PC-3 (cell line): ENCODE measurements around the gene CD1D. TPM values are rescaled to one million over a fixed set of nuclear protein-coding genes. Genes with fewer than 3 reads are reported as not detected.
A peak's percentile ranks its signal among the peaks of the same experiment; 100 is the strongest.

Experiments used
- ATAC-seq: fragments of 200-7000 bp; cut with Tn5 transposase; 2 replicates; pipeline ENCODE4 v1.9.1; 2020; ENCODE audit warnings: mild to moderate bottlenecking, moderate library complexity
- BruUV-seq: library from RNA; stranded (reverse); fragments of 400-500 nt; replicated peaks from 2 replicates; lab custom pipeline; 2021; lab: Mats Ljungman, UMichigan
- CTCF ChIA-PET: fragments of 300-600 bp; sonication (Branson Sonifier 250); formaldehyde crosslinking; loops from one replicate; lab custom pipeline; 2022; ENCODE audit warnings: antibody characterized with exemption; lab: Charles Lee
- POLR2A ChIA-PET: fragments of 300-600 bp; sonication (Branson Sonifier 250); formaldehyde crosslinking; loops from one replicate; lab custom pipeline; 2022; ENCODE audit warnings: antibody characterized with exemption; ENCODE audit not compliant: unreplicated experiment; lab: Charles Lee
- DNase-seq: peaks from one replicate; pipeline ENCODE4 v3.0.0-alpha.2; 2015
- H2AFZ ChIP-seq: fragments of 300-600 bp; sonication (generic); 2 replicates; pipeline ENCODE4 v1.6.0; 2016; ENCODE audit warnings: antibody characterized with exemption, low read length
- H3F3A ChIP-seq: fragments of 300-600 bp; sonication (generic); one replicate; pipeline ENCODE4 v1.6.0; 2017; ENCODE audit warnings: antibody characterized with exemption, low read length, control low read depth, mild to moderate bottlenecking; ENCODE audit not compliant: unreplicated experiment
- H3K27ac ChIP-seq: fragments of 300-600 bp; sonication (generic); 2 replicates; pipeline ENCODE4 v1.5.1; 2016; ENCODE audit warnings: mild to moderate bottlenecking, low read length
- H3K27me3 ChIP-seq: fragments of 300-600 bp; sonication (generic); 2 replicates; pipeline ENCODE4 v1.6.1; 2016; ENCODE audit warnings: low read length, mixed read lengths
- H3K36me3 ChIP-seq: fragments of 300-600 bp; sonication (generic); 2 replicates; pipeline ENCODE4 v1.6.1; 2016; ENCODE audit warnings: low read depth, mixed run types, low read length, mixed read lengths
- H3K4me1 ChIP-seq: fragments of 300-600 bp; sonication (generic); 2 replicates; pipeline ENCODE4 v1.5.1; 2016; ENCODE audit warnings: low read length; ENCODE audit not compliant: insufficient read depth
- H3K4me2 ChIP-seq: fragments of 300-600 bp; sonication (generic); 2 replicates; pipeline ENCODE4 v1.6.0; 2016; ENCODE audit warnings: low read length
- H3K4me3 ChIP-seq: fragments of 300-600 bp; sonication (generic); 2 replicates; pipeline ENCODE4 v1.5.1; 2016; ENCODE audit warnings: mild to moderate bottlenecking, low read length, mixed read lengths
- H3K79me2 ChIP-seq: fragments of 300-600 bp; sonication (generic); 2 replicates; pipeline ENCODE4 v1.6.1; 2017; ENCODE audit warnings: low read length, mixed read lengths
- H3K9ac ChIP-seq: fragments of 300-600 bp; sonication (generic); 2 replicates; pipeline ENCODE4 v1.6.0; 2016; ENCODE audit warnings: mild to moderate bottlenecking, low read length
- H3K9me2 ChIP-seq: fragments of 300-600 bp; sonication (generic); replicated peaks from 2 replicates; pipeline ENCODE4 v1.6.1; 2016; ENCODE audit warnings: mixed run types, low read length, mixed read lengths
- H3K9me3 ChIP-seq: fragments of 300-600 bp; sonication (generic); 2 replicates; pipeline ENCODE4 v1.6.1; 2016; ENCODE audit warnings: low read length, mixed read lengths
- H4K20me1 ChIP-seq: fragments of 300-600 bp; sonication (generic); 2 replicates; pipeline ENCODE4 v1.6.1; 2016; ENCODE audit warnings: low read length, mixed read lengths
- EZH2 ChIP-seq: fragments of 300-600 bp; sonication (generic); IDR thresholded peaks from one replicate; pipeline ENCODE4 v1.6.1; 2017; ENCODE audit warnings: antibody characterized with exemption, mild to moderate bottlenecking, low read length; ENCODE audit not compliant: unreplicated experiment
- EZH2phosphoT487 ChIP-seq: fragments of 300-600 bp; sonication (generic); IDR thresholded peaks from 2 replicates; pipeline ENCODE4 v1.6.1; 2018; ENCODE audit warnings: mild to moderate bottlenecking, antibody characterized with exemption, low read length, borderline replicate concordance
- intact Hi-C: fragments of 100-400 bp; cut with micrococcal nuclease; formaldehyde crosslinking; loops from 2 replicates; pipeline ENCODE4 v1.9.0; 2023
- total RNA-seq: library from RNA; depleted of rRNA; stranded (reverse); fragments of >200 nt; gene quantifications from 2 replicates; pipeline ENCODE4 v1.2.3, GENCODE V29; 2014
- TF ChIP-seq, protein P1 (sequence below): fragments of 300-600 bp; sonication (generic); conservative IDR thresholded peaks from 2 replicates; pipeline ENCODE4 v1.5.1; 2017; ENCODE audit warnings: antibody characterized with exemption, low read depth, mild to moderate bottlenecking, low read length

Gene CD1D
- total RNA-seq, 1 experiment from 2014 or later = not detected

DNA sequence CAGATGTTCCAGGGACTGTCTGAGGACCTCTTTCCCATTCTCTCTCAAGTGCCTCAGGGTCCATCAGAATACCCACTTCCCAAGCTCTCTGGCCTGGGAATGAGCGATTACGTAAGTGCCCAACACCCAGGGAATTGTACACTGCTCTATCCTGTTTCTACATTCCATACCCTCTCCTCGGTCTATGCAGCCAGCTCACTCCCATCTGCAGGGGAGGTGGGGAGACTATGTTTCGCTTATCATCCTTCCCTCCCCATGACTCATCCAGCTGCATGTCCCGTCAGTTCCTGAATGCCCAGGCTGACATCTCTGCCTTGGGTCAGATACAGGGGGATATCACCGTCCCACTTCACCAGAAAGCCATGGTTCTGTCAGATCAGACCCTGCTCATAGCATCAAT lies 34.5 kb upstream of the CD1D start:
- no TSS peak for BruUV-seq
- intact Hi-C loops = no loop called here

DNA sequence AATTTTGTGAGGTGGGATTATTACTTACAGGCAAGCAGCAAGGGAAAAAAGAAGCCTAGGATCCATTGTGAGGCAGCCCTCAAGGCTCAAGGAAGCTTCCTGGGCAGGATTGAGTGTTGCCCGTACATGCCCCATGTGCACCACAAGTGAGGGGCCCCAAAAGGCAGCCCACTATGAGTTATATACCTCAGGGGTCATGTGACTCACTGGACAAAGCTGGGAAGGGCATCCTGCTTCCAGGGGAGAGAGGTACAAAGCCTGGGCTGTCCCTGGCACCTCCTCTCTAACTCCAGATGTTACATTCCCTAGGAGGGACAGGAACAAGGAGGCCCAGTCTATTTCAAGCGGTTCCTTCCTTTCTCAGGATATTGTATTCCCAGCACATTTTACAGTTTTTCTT lies 34.0 kb upstream of the CD1D start:
- no peaks in the 10 kb centered on the region for H3K79me2 ChIP-seq
- ATAC-seq = no peak
- TF ChIP-seq EZH2phosphoT487 = no peak
- TF ChIP-seq, protein P1, sequence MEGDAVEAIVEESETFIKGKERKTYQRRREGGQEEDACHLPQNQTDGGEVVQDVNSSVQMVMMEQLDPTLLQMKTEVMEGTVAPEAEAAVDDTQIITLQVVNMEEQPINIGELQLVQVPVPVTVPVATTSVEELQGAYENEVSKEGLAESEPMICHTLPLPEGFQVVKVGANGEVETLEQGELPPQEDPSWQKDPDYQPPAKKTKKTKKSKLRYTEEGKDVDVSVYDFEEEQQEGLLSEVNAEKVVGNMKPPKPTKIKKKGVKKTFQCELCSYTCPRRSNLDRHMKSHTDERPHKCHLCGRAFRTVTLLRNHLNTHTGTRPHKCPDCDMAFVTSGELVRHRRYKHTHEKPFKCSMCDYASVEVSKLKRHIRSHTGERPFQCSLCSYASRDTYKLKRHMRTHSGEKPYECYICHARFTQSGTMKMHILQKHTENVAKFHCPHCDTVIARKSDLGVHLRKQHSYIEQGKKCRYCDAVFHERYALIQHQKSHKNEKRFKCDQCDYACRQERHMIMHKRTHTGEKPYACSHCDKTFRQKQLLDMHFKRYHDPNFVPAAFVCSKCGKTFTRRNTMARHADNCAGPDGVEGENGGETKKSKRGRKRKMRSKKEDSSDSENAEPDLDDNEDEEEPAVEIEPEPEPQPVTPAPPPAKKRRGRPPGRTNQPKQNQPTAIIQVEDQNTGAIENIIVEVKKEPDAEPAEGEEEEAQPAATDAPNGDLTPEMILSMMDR = no peak
- TF ChIP-seq EZH2 = no peak
- H3K4me1 ChIP-seq = no peaks in the 10 kb centered on the region
- ChIA-PET POLR2A (no interaction called here), CTCF (no interaction called here)
- no peak for DNase-seq
- H2AFZ ChIP-seq = no peak overlapping the region
- H3K9me2 ChIP-seq = no peaks in the 10 kb centered on the region
- intact Hi-C loops = no loop called here
- no peaks in the 10 kb centered on the region for H3K36me3 ChIP-seq
- no peak overlapping the region for H3K4me3 ChIP-seq
- no peak overlapping the region for H3K4me2 ChIP-seq
- no peak overlapping the region for H3K27ac ChIP-seq
- no peak overlapping the region for H3K9ac ChIP-seq
- no peaks in the 10 kb centered on the region for H3F3A ChIP-seq
- H3K27me3 ChIP-seq = peaks cover 46% of the 10 kb centered on the region
- H4K20me1 ChIP-seq = no peaks in the 10 kb centered on the region
- BruUV-seq = no TSS peak
- no peaks in the 10 kb centered on the region for H3K9me3 ChIP-seq

More for the DNA sequence above, 34.5 kb upstream of the CD1D start:
- no peak for TF ChIP-seq EZH2
- TF ChIP-seq EZH2phosphoT487 = no peak
- no peak overlapping the region for H3K27ac ChIP-seq
- no peaks in the 10 kb centered on the region for H3F3A ChIP-seq
- peak; percentile 24 for DNase-seq
- H3K9me2 ChIP-seq = no peaks in the 10 kb centered on the region
- no peak overlapping the region for H3K9ac ChIP-seq
- H3K4me1 ChIP-seq = no peaks in the 10 kb centered on the region
- H2AFZ ChIP-seq = no peak overlapping the region
- no peaks in the 10 kb centered on the region for H4K20me1 ChIP-seq
- ChIA-PET CTCF (no interaction called here), POLR2A (no interaction called here)
- no peaks in the 10 kb centered on the region for H3K9me3 ChIP-seq
- no peaks in the 10 kb centered on the region for H3K79me2 ChIP-seq
- H3K36me3 ChIP-seq = no peaks in the 10 kb centered on the region
- H3K4me2 ChIP-seq = no peak overlapping the region
- H3K27me3 ChIP-seq = peaks cover 41% of the 10 kb centered on the region
- ATAC-seq = no peak
- no peak overlapping the region for H3K4me3 ChIP-seq

DNA sequence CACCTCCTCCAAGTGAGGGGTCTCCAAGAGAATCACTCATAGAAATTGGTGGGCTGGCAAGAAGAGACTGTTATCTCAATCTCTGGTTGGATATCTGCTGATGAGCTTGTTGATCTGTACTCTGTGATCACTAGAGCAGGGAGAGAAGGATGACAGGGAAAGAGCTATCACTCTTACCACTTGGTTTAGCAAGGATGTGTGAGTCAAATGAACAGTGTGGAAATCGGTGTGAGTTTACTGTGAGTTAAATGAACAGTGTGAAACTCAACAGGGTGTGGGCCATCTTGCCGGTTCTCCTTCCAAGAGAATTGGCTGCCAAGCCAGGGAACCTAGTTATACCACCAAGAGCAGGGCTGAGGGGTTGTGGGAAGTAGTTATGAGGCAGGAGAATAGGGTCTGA lies 33.3 kb upstream of the CD1D start:
- CTCF ChIA-PET = no interaction called here
- no peak for DNase-seq

More for the DNA sequence above, 33.3 kb upstream of the CD1D start:
- Histone ChIP-seq H2AFZ (no peak overlapping the region), H3K27ac (no peak overlapping the region), H3K9me3 (no peaks in the 10 kb centered on the region), H4K20me1 (no peaks in the 10 kb centered on the region), H3F3A (no peaks in the 10 kb centered on the region), H3K36me3 (no peaks in the 10 kb centered on the region), H3K4me2 (no peak overlapping the region), H3K79me2 (no peaks in the 10 kb centered on the region), H3K27me3 (peaks cover 53% of the 10 kb centered on the region), H3K9me2 (no peaks in the 10 kb centered on the region), H3K4me1 (no peaks in the 10 kb centered on the region), H3K4me3 (no peak overlapping the region), H3K9ac (no peak overlapping the region)
- no TSS peak for BruUV-seq
- intact Hi-C loops = no loop called here
- no peak for TF ChIP-seq EZH2
- TF ChIP-seq, protein P1 = no peak
- no peak for TF ChIP-seq EZH2phosphoT487
- POLR2A ChIA-PET = no interaction called here
- ATAC-seq = no peak
